AG04449 (cell line): ENCODE results near the gene SLCO2B1.

Experiments used
- CTCF ChIA-PET: fragments of 350-600 bp; formaldehyde crosslinking; extraction: SDS; loops from one replicate; lab custom pipeline; 2021; ENCODE audit warnings: antibody characterized with exemption; lab: Yijun Ruan, JAX
- POLR2A ChIA-PET: fragments of 400-600, 350-600 bp; formaldehyde crosslinking; extraction: SDS; loops from one replicate; lab custom pipeline; 2020; ENCODE audit warnings: antibody characterized with exemption, inconsistent platforms; lab: Yijun Ruan, JAX
- DNase-seq: peaks from one replicate; pipeline ENCODE4 v3.0.0-alpha.2; 2010; ENCODE audit warnings: low read depth, low spot score
- H3K4me3 ChIP-seq: 2 replicates; pipeline ENCODE4 v1.5.1; 2011; ENCODE audit warnings: low read depth, mild to moderate bottlenecking, control low read depth, low read length
- TF ChIP-seq, protein P1 (sequence below): IDR thresholded peaks from one replicate; pipeline ENCODE4 v1.5.1; 2011; ENCODE audit warnings: mild to moderate bottlenecking, moderate library complexity, low read length, control low read depth, inconsistent platforms; ENCODE audit not compliant: insufficient read depth; ENCODE audit errors: missing control alignments

The SLCO2B1 gene

DNA sequence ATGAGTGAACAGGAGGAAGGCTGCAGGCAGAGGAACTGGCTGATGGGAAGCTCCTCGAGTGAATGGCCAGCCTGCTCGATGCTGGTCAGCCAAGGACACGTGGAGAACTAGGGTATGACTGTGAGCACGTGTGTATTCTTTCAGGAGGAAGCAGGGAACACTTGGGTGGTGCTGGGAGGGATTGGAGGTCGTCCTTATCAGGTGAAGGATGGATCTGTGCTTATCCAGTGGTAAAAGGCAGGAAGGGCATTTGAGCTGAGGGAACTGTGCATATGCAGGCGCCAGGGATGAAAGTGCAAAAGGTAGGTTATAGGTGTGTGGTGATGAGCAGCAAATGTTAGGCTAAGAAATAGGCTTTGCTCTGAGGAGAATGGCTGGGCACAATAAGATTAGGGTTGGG lies 9.7 kb upstream of the SLCO2B1 start:
- ChIA-PET CTCF (interaction anchor here (1.1 to 15.7 kb wide), 40 partner anchors 10 to 244 kb away, joined by 3 to 501 read pairs (median 8); partner anchors contain the start of genes OR2AT4, SLCO2B1 and TPBGL), POLR2A (no interaction called here)
- DNase-seq: no peak
- TF ChIP-seq, protein P1, sequence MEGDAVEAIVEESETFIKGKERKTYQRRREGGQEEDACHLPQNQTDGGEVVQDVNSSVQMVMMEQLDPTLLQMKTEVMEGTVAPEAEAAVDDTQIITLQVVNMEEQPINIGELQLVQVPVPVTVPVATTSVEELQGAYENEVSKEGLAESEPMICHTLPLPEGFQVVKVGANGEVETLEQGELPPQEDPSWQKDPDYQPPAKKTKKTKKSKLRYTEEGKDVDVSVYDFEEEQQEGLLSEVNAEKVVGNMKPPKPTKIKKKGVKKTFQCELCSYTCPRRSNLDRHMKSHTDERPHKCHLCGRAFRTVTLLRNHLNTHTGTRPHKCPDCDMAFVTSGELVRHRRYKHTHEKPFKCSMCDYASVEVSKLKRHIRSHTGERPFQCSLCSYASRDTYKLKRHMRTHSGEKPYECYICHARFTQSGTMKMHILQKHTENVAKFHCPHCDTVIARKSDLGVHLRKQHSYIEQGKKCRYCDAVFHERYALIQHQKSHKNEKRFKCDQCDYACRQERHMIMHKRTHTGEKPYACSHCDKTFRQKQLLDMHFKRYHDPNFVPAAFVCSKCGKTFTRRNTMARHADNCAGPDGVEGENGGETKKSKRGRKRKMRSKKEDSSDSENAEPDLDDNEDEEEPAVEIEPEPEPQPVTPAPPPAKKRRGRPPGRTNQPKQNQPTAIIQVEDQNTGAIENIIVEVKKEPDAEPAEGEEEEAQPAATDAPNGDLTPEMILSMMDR: no peak
- H3K4me3 ChIP-seq: no peak overlapping the region

DNA sequence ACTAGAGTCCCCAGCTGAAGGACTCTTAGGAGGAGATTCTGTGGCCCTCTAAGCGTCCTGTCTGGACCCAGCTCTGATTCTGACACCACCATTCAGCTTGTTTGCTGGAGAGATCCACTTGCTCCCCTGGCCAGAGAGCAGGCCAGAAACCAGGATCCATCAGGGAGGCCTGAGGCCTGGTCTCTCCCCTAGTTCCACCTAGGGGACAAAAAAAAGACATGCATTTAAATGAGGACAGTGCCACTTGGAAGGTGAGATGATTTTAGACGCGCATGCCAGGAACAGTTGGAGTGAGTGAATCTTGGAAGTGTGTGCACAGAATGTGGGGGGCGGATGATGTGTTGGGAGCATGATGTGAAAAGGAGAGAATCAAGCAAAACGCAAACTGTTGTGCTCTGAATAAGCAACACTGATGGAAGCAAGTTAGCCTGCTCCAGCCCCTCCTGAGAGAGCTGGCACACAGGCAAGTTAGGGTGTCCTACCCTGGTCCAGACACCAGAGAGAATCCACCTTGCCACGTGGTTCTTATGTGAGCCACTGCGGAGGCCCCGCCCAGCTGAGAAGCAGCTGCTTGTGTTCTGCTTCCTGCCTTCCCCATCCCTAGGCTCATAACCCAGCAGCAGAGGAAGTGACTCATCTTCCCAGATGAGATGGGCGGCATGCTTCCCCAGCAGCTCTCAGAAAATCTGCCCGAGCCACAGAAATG lies 8.0 kb upstream of the SLCO2B1 start:
- H3K4me3 ChIP-seq: no peak overlapping the region
- TF ChIP-seq, protein P1: no peak
- peak; percentile 63 for DNase-seq
- CTCF ChIA-PET: interaction anchor here (0.6 to 15.7 kb wide), 26 partner anchors 12 to 392 kb away, joined by 3 to 501 read pairs (median 4); partner anchors contain the start of genes SLCO2B1 and TPBGL
- POLR2A ChIA-PET: interaction anchor here (0.7 kb wide), 1 partner anchor 100 kb away, joined by 3 read pairs; no protein-coding TSS in a partner anchor

GRCh38 chr11:75143420-75143731 lies 7.5 kb upstream of the SLCO2B1 start:
- no peak overlapping the region for H3K4me3 ChIP-seq
- TF ChIP-seq, protein P1: no peak
- ChIA-PET POLR2A (interaction anchor here (0.7 kb wide), 1 partner anchor 99 kb away, joined by 3 read pairs; no protein-coding TSS in a partner anchor), CTCF (interaction anchor here (0.9 to 15.7 kb wide), 26 partner anchors 11 to 392 kb away, joined by 3 to 501 read pairs (median 4); partner anchors contain the start of genes SLCO2B1 and TPBGL)
- no peak for DNase-seq

DNA sequence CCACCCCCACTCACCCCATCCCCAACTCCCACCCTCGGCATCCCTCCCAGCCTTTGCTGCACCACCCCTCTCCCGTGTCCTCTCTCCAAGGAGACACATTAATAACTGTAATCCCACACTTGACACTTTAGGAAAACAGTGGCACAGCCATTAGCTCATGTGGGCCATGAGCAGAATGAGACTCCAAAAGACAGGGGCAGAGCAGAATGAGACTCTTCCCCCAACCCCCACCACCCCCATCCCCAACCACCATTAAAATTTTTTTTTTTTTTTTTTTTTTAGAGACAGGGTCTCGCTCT lies 6.2 kb upstream of the SLCO2B1 start:
- no peak overlapping the region for H3K4me3 ChIP-seq
- ChIA-PET POLR2A (no interaction called here), CTCF (interaction anchor here (0.7 to 15.7 kb wide), 11 partner anchors 10 to 220 kb away, joined by 3 to 501 read pairs (median 31); partner anchors contain the start of genes SLCO2B1 and TPBGL)
- TF ChIP-seq, protein P1: no peak
- DNase-seq: no peak

DNA sequence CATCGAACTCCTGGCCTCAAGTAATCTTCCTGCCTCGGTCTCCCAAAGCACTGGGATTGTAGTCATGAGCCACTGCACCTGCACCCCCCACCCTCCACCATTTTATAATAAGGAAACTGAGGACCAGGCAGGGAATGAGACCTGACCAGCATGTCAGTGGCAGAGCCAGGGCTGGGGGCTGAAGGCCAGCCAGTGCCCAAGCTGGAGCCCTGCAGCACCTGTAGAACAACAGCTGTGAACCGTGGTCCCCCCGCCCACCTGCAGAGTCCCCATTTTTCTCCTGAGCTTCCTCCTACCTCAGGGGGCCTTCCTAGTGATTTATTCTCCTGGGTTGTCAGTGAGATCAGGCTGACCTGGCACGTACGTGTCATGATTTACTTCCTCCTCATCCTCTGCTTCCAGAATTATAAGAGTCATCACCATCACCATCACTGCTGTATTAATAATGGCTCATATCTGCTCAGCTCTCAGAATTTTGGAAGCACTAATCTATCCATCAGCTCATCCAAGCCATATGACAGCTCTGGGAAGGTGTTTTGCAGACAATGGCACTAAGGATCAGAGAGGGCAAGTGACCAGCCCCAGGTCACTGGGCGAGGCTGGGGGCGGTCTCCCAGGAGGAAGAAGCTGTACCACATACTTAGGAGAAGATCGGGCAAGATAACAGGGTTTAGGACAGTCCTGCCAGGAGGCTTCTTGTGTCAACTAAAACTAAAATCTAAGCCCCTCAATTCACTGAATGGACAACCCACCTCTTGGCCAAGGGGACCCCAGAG lies 5.5 kb upstream of the SLCO2B1 start:
- ChIA-PET CTCF (interaction anchor here (0.7 to 15.7 kb wide), 11 partner anchors 9 to 239 kb away, joined by 3 to 501 read pairs (median 6); partner anchors contain the start of genes SLCO2B1 and TPBGL), POLR2A (no interaction called here)
- TF ChIP-seq, protein P1: no peak
- no peak for DNase-seq
- no peak overlapping the region for H3K4me3 ChIP-seq

DNA sequence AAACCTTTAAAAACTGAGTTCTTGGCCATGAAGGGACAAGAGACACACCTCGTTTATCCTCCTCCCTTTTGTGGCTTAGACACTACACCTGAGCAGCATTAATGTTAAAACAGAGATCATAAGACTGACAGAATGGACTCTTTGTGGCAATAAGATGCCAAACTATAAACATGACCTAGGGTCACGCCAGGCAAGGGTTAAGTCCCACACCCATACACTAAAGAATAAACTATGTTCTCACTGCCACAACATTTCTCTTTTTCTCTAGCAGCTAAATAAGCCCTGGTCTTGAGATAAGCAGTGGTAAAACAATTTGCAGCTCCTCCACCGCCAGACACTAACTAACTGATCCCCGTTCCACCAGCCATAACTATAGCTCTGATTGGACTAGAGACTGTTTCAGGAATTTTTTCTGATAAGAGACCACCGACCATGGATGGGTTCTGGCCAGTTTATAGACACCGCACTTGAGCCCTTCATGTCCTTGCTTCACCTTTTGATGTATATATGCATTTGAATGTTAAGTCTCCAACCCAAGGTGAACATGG lies 4.9 kb upstream of the SLCO2B1 start:
- ChIA-PET POLR2A (no interaction called here), CTCF (interaction anchor here (1.0 to 15.7 kb wide), 11 partner anchors 8 to 239 kb away, joined by 3 to 501 read pairs (median 6); partner anchors contain the start of genes SLCO2B1 and TPBGL)
- no peak for DNase-seq
- TF ChIP-seq, protein P1: no peak
- no peak overlapping the region for H3K4me3 ChIP-seq
